OCI-LY1 (cell line): ENCODE results near the gene BAG3.

Experiments used
- H2AFZ ChIP-seq: fragments of 200-600 bp; sonication (generic), shearing (Covaris generic); 2 replicates; pipeline ENCODE4 v1.6.0; 2014; ENCODE audit warnings: antibody characterized with exemption, mild to moderate bottlenecking, low read length
- H3F3A ChIP-seq: fragments of 200-600 bp; sonication (generic), shearing (Covaris generic); 2 replicates; pipeline ENCODE4 v1.6.0; 2014; ENCODE audit warnings: mild to moderate bottlenecking, antibody characterized with exemption, low read length, moderate library complexity; ENCODE audit not compliant: insufficient read depth
- H3K27ac ChIP-seq: fragments of 200-600 bp; sonication (generic); 2 replicates; pipeline ENCODE4 v1.5.1; 2014; ENCODE audit warnings: low read length, mixed run types, mild to moderate bottlenecking, low read depth; ENCODE audit not compliant: poor library complexity, severe bottlenecking
- H3K27me3 ChIP-seq: fragments of 200-600 bp; sonication (generic); 2 replicates; pipeline ENCODE4 v1.6.0; 2014; ENCODE audit warnings: antibody characterized with exemption, mild to moderate bottlenecking, low read length, moderate library complexity; ENCODE audit not compliant: insufficient read depth
- H3K36me3 ChIP-seq: fragments of 200-600 bp; sonication (generic); 2 replicates; pipeline ENCODE4 v1.6.1; 2014; ENCODE audit warnings: mild to moderate bottlenecking, antibody characterized with exemption, low read length, moderate library complexity, mixed read lengths; ENCODE audit not compliant: insufficient read depth
- H3K4me1 ChIP-seq: fragments of 200-600 bp; sonication (generic); 2 replicates; pipeline ENCODE4 v1.5.1; 2014; ENCODE audit warnings: mild to moderate bottlenecking, low read length, moderate library complexity; ENCODE audit not compliant: insufficient read depth, severe bottlenecking
- H3K4me2 ChIP-seq: fragments of 200-600 bp; sonication (generic), shearing (Covaris generic); 2 replicates; pipeline ENCODE4 v1.6.1; 2014; ENCODE audit warnings: low read length
- H3K4me3 ChIP-seq: fragments of 200-600 bp; sonication (generic); 2 replicates; pipeline ENCODE4 v1.5.1; 2014; ENCODE audit warnings: low read length, low read depth, mild to moderate bottlenecking, mixed read lengths; ENCODE audit not compliant: poor library complexity, severe bottlenecking
- H3K79me2 ChIP-seq: fragments of 200-600 bp; shearing (Covaris generic); 2 replicates; pipeline ENCODE4 v1.6.1; 2016; ENCODE audit warnings: mixed run types, low read length, mixed read lengths; ENCODE audit not compliant: insufficient read depth
- H3K9ac ChIP-seq: fragments of 200-600 bp; sonication (generic), shearing (Covaris generic); 2 replicates; pipeline ENCODE4 v1.6.1; 2014; ENCODE audit warnings: mild to moderate bottlenecking, low read length, mixed read lengths
- H3K9me2 ChIP-seq: fragments of 200-600 bp; sonication (generic), shearing (Covaris generic); 2 replicates; pipeline ENCODE4 v1.6.1; 2014; ENCODE audit warnings: low read depth, mild to moderate bottlenecking, low read length, mixed read lengths
- H3K9me3 ChIP-seq: fragments of 200-600 bp; shearing (Covaris generic); 2 replicates; pipeline ENCODE4 v1.6.1; 2014; ENCODE audit warnings: low read length, mixed read lengths
- H4K20me1 ChIP-seq: fragments of 200-600 bp; sonication (generic), shearing (Covaris generic); 2 replicates; pipeline ENCODE4 v1.6.0; 2016; ENCODE audit warnings: mild to moderate bottlenecking, low read length; ENCODE audit not compliant: insufficient read depth
- CTCF ChIP-seq: fragments of 200-600 bp; sonication (generic), shearing (Covaris generic); IDR thresholded peaks from 2 replicates; pipeline ENCODE4 v1.5.1; 2017; ENCODE audit warnings: mild to moderate bottlenecking, antibody characterized with exemption, low read length, moderate library complexity, mixed read lengths
- EZH2 ChIP-seq: fragments of 200-600 bp; sonication (generic), shearing (Covaris generic); IDR thresholded peaks from 2 replicates; pipeline ENCODE4 v1.8.0; 2017; ENCODE audit warnings: borderline replicate concordance, mixed run types, mild to moderate bottlenecking, antibody characterized with exemption, low read length, moderate library complexity, mixed read lengths

BAG3 gene

DNA sequence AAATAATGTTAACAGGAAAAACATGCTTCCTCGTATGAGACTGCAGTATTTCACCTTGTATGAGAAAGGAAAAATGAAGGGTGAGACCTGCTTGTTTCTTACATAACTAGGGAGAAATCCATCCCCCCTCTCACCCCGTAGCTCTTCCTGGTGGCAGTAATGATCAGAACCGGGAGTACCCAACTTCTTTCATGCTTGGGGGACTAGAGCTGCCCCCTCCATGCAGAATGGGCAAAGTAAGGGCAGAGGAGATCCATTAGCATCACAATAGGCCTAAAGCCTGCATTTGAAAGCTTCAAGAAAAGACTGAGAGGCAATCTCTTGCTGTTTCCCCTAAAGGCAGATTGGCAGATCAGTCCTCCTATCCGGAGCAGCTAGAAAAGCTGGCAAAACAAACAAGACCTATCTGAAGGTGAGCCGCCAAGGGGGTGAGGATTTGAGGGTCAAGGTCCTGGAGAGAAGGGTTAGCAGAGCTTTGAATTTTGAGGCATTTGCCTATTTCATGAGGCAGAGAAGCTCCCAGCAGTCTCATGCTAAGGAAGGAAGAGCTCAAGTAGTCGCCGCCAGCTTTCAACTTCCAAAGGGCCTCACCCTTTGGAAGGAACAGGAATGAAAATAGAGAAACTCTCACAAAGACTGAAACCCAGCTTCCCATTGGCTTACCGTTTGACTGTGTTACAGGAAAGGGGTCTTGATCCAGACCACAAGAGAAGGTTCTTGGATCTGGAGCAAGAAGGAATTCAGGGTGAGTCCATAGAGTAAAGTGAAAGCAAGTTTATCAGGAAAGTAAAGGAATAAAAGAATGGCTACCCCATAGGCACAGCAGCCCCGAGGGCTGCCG is 36.2 kb downstream of the BAG3 start:
- TF ChIP-seq EZH2 (no peak), CTCF (no peak)
- H3K79me2 ChIP-seq = no peaks in the 10 kb centered on the region
- peak overlapping the region; percentile 67 for H3K4me2 ChIP-seq
- no peaks in the 10 kb centered on the region for H3K36me3 ChIP-seq
- no peak overlapping the region for H2AFZ ChIP-seq
- no peaks in the 10 kb centered on the region for H3K27me3 ChIP-seq
- H3F3A ChIP-seq = no peaks in the 10 kb centered on the region
- H3K27ac ChIP-seq = no peak overlapping the region
- no peak overlapping the region for H3K9ac ChIP-seq
- H3K9me2 ChIP-seq = no peaks in the 10 kb centered on the region
- no peaks in the 10 kb centered on the region for H4K20me1 ChIP-seq
- no peaks in the 10 kb centered on the region for H3K9me3 ChIP-seq
- H3K4me1 ChIP-seq = peaks cover 12% of the 10 kb centered on the region
- no peak overlapping the region for H3K4me3 ChIP-seq

DNA sequence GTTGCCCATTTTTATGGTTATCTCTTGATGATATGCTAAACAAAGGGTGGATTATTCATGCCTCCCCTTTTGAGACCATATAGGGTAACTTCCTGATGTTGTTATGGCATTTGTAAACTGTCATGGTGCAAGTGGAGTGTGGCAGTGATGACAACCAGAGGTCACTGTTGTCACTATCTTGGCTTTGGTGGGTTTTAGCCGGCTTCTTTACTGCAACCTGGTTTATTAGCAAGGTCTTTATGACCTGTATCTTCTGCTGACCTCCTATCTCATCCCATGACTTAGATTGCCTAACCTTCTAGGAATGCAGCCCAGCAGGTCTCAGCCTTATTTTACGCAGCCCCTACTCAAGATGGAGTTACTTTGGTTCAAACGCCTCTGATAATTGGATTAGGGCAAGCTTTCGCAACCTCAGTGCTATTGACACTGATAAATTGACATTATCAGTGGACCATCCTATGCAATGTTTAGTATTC is 36.9 kb downstream of the BAG3 start:
- Histone ChIP-seq H2AFZ (no peak overlapping the region), H3K79me2 (no peaks in the 10 kb centered on the region), H3K9me2 (no peaks in the 10 kb centered on the region), H3F3A (no peaks in the 10 kb centered on the region), H3K36me3 (no peaks in the 10 kb centered on the region), H3K4me3 (no peak overlapping the region), H3K9me3 (no peaks in the 10 kb centered on the region), H3K4me2 (no peak overlapping the region), H3K27me3 (no peaks in the 10 kb centered on the region), H3K9ac (no peak overlapping the region), H3K4me1 (peaks cover 12% of the 10 kb centered on the region), H4K20me1 (no peaks in the 10 kb centered on the region), H3K27ac (no peak overlapping the region)
- TF ChIP-seq EZH2 = no peak
- TF ChIP-seq CTCF = peak; percentile 39; the same call in 1 of the 2 replicates

DNA sequence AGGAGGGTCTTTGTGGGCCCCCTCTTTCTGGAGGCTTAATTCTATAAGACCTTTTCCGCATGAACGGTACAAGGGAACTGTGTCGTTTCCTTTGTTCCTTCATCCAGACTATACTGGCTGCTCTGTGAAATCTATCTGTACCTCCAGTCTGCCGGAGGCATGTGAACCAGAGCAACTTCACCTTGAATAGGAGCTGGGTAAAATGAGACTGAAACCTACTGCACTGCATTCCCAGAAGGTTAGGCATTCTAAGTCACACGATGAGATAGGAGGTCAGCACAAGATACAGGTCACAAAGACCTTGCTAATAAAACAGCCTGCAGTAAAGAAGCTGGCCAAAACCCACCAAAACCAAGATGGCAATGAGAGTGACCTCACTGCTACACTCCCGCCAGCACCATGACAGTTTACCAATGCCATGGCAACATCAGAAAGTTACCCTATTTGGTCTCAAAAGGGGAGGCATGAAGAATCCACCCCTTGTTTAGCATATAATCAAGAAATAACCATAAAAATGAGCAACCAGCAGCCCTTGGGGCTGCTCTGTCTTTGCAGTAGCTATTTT is 37.9 kb downstream of the BAG3 start:
- H3K79me2 ChIP-seq = no peaks in the 10 kb centered on the region
- no peak for TF ChIP-seq EZH2
- no peak for TF ChIP-seq CTCF
- no peaks in the 10 kb centered on the region for H4K20me1 ChIP-seq
- no peaks in the 10 kb centered on the region for H3K9me3 ChIP-seq
- H3K27ac ChIP-seq = no peak overlapping the region
- no peak overlapping the region for H3K4me2 ChIP-seq
- no peak overlapping the region for H3K9ac ChIP-seq
- H3K4me3 ChIP-seq = no peak overlapping the region
- no peaks in the 10 kb centered on the region; the same call in 1 of the 2 replicates for H3K27me3 ChIP-seq
- H3K9me2 ChIP-seq = no peaks in the 10 kb centered on the region
- no peak overlapping the region for H2AFZ ChIP-seq
- H3F3A ChIP-seq = no peaks in the 10 kb centered on the region
- H3K4me1 ChIP-seq = peaks cover 12% of the 10 kb centered on the region
- H3K36me3 ChIP-seq = no peaks in the 10 kb centered on the region
